HEK293 (cell line): Measurements from ENCODE around the gene RAB8A.

ENCODE experiments used
- KLF7 ChIP-seq: fragments of 450-650 bp; formaldehyde crosslinking; IDR thresholded peaks from 2 replicates; pipeline ENCODE4 v1.5.1; 2016; ENCODE audit warnings: missing biosample characterization, missing genetic modification characterization, borderline replicate concordance
- SALL2 ChIP-seq: fragments of 450-650 bp; formaldehyde crosslinking; IDR thresholded peaks from 2 replicates; pipeline ENCODE4 v1.5.0; 2017; ENCODE audit warnings: missing biosample characterization, mild to moderate bottlenecking, missing genetic modification characterization, borderline replicate concordance
- ZBTB1 ChIP-seq: fragments of 450-650 bp; formaldehyde crosslinking; IDR thresholded peaks from 2 replicates; pipeline ENCODE4 v1.5.1; 2016; ENCODE audit warnings: missing biosample characterization, missing genetic modification characterization
- ZBTB11 ChIP-seq: fragments of 450-650 bp; formaldehyde crosslinking; conservative IDR thresholded peaks from 2 replicates; pipeline ENCODE4 v1.5.1; 2016; ENCODE audit warnings: low read depth, missing biosample characterization, missing genetic modification characterization
- ZBTB17 ChIP-seq: fragments of 450-650 bp; formaldehyde crosslinking; IDR thresholded peaks from 2 replicates; pipeline ENCODE4 v1.5.1; 2016; ENCODE audit warnings: missing biosample characterization, missing genetic modification characterization
- ZBTB20 ChIP-seq: fragments of 450-650 bp; formaldehyde crosslinking; IDR thresholded peaks from 2 replicates; pipeline ENCODE4 v1.5.1; 2016; ENCODE audit warnings: missing biosample characterization, missing genetic modification characterization
- ZFP37 ChIP-seq: fragments of 450-650 bp; formaldehyde crosslinking; IDR thresholded peaks from 2 replicates; pipeline ENCODE4 v1.5.1; 2016; ENCODE audit warnings: missing biosample characterization, missing genetic modification characterization
- ZNF121 ChIP-seq: fragments of 450-650 bp; formaldehyde crosslinking; IDR thresholded peaks from 2 replicates; pipeline ENCODE4 v1.5.1; 2016; ENCODE audit warnings: missing biosample characterization, missing genetic modification characterization
- ZNF146 ChIP-seq: fragments of 450-650 bp; formaldehyde crosslinking; IDR thresholded peaks from 2 replicates; pipeline ENCODE4 v1.5.1; 2016; ENCODE audit warnings: missing biosample characterization, missing genetic modification characterization
- ZNF2 ChIP-seq: fragments of 450-650 bp; formaldehyde crosslinking; IDR thresholded peaks from 2 replicates; pipeline ENCODE4 v1.5.1; 2016; ENCODE audit warnings: missing biosample characterization, missing genetic modification characterization
- ZNF292 ChIP-seq: fragments of 450-650 bp; formaldehyde crosslinking; IDR thresholded peaks from 2 replicates; pipeline ENCODE4 v1.5.1; 2016; ENCODE audit warnings: low read depth, missing biosample characterization, missing genetic modification characterization, borderline replicate concordance
- ZNF561 ChIP-seq: fragments of 450-650 bp; IDR thresholded peaks from 2 replicates; pipeline ENCODE4 v1.5.1; 2018; ENCODE audit warnings: missing biosample characterization, missing genetic modification characterization, borderline replicate concordance
- ZNF624 ChIP-seq: fragments of 450-650 bp; formaldehyde crosslinking; IDR thresholded peaks from 2 replicates; pipeline ENCODE4 v1.5.1; 2017; ENCODE audit warnings: missing biosample characterization, missing genetic modification characterization
- ZNF629 ChIP-seq: fragments of 450-650 bp; formaldehyde crosslinking; IDR thresholded peaks from 2 replicates; pipeline ENCODE4 v1.5.1; 2017; ENCODE audit warnings: missing biosample characterization, missing genetic modification characterization
- ZNF639 ChIP-seq: fragments of 450-650 bp; formaldehyde crosslinking; IDR thresholded peaks from 2 replicates; pipeline ENCODE4 v1.5.1; 2016; ENCODE audit warnings: missing biosample characterization, missing genetic modification characterization
- ZNF677 ChIP-seq: fragments of 450-650 bp; IDR thresholded peaks from 2 replicates; pipeline ENCODE4 v1.5.0; 2018; ENCODE audit warnings: missing biosample characterization, mild to moderate bottlenecking, missing genetic modification characterization, moderate library complexity
- ZNF701 ChIP-seq: fragments of 450-650 bp; formaldehyde crosslinking; IDR thresholded peaks from 2 replicates; pipeline ENCODE4 v1.5.1; 2016; ENCODE audit warnings: missing biosample characterization, missing genetic modification characterization
- ZNF76 ChIP-seq: fragments of 450-650 bp; formaldehyde crosslinking; IDR thresholded peaks from 2 replicates; pipeline ENCODE4; 2016; ENCODE audit warnings: low read depth, missing biosample characterization, missing genetic modification characterization, borderline replicate concordance
- ZNF777 ChIP-seq: fragments of 450-650 bp; formaldehyde crosslinking; IDR thresholded peaks from 2 replicates; pipeline ENCODE4 v1.5.1; 2017; ENCODE audit warnings: missing biosample characterization, missing genetic modification characterization, borderline replicate concordance
- ZNF830 ChIP-seq: fragments of 450-650 bp; IDR thresholded peaks from 2 replicates; pipeline ENCODE4 v1.5.0; 2018; ENCODE audit warnings: missing biosample characterization, missing genetic modification characterization, low read depth, mild to moderate bottlenecking, moderate library complexity
- ZSCAN23 ChIP-seq: fragments of 450-650 bp; formaldehyde crosslinking; IDR thresholded peaks from 2 replicates; pipeline ENCODE4 v1.5.1; 2016; ENCODE audit warnings: missing biosample characterization, missing genetic modification characterization
- ZSCAN5A ChIP-seq: fragments of 450-650 bp; formaldehyde crosslinking; IDR thresholded peaks from 2 replicates; pipeline ENCODE4 v1.5.1; 2016; ENCODE audit warnings: missing biosample characterization, missing genetic modification characterization
- ZXDB ChIP-seq: fragments of 450-650 bp; formaldehyde crosslinking; IDR thresholded peaks from 2 replicates; pipeline ENCODE4 v1.5.1; 2016; ENCODE audit warnings: missing biosample characterization, missing genetic modification characterization

The RAB8A gene

GRCh38 chr19:16111909-16112752, 442 bp downstream of the RAB8A start (continued):
- TF ChIP-seq ZBTB11 (0 out of 2 replicates have a peak, but pooled peaks have one; percentile 15), ZBTB17 (tag by site-specific recombination) (no peak), ZXDB (tag by site-specific recombination) (peak; percentile 12; the same call in 1 of the 2 replicates), KLF7 (tag by site-specific recombination) (0 out of 2 replicates have a peak, but pooled peaks have one; percentile 33), ZNF629 (tag by site-specific recombination) (no peak; the same call in 1 of the 2 replicates), ZNF677 (tag by site-specific recombination) (peak; percentile 32; the same call in 1 of the 2 replicates), ZBTB1 (tag by site-specific recombination) (no peak), ZNF639 (tag by site-specific recombination) (0 out of 2 replicates have a peak, but pooled peaks have one; percentile 61), ZNF76 (tag by site-specific recombination) (0 out of 2 replicates have a peak, but pooled peaks have one; percentile 5), ZNF146 (tag by site-specific recombination) (0 out of 2 replicates have a peak, but pooled peaks have one; percentile 8), ZNF121 (tag by site-specific recombination) (peak; percentile 39; the same call in 1 of the 2 replicates), ZNF2 (tag by site-specific recombination) (0 out of 2 replicates have a peak, but pooled peaks have one; percentile 38), ZNF561 (no peak), ZNF830 (tag by site-specific recombination) (no peak), ZNF777 (tag by site-specific recombination) (no peak), ZSCAN5A (0 out of 2 replicates have a peak, but pooled peaks have one; percentile 60), ZBTB20 (tag by site-specific recombination) (peak; percentile 17; the same call in 1 of the 2 replicates), SALL2 (tag by site-specific recombination) (no peak), ZNF292 (no peak), ZSCAN23 (tag by site-specific recombination) (0 out of 2 replicates have a peak, but pooled peaks have one; percentile 67), ZNF624 (tag by site-specific recombination) (no peak), ZNF701 (no peak), ZFP37 (tag by site-specific recombination) (peak; percentile 62; the same call in 1 of the 2 replicates)
